GM19324 (cell line): ENCODE measurements around the gene ZMYM2.
A peak's percentile ranks its signal among the peaks of the same experiment; 100 is the strongest.
"Not testable (repeated sequence)": the region's sequence is repeated elsewhere in the genome, so short reads cannot be mapped to it uniquely, and the experiment has no call there.

Experiments
- ATAC-seq: cut with Tn5 transposase; IDR thresholded peaks from one replicate; pipeline ENCODE4 v1.9.1; 2021; ENCODE audit warnings: mild to moderate bottlenecking, moderate library complexity; ENCODE audit not compliant: unreplicated experiment, low FRiP score

ZMYM2 gene

DNA sequence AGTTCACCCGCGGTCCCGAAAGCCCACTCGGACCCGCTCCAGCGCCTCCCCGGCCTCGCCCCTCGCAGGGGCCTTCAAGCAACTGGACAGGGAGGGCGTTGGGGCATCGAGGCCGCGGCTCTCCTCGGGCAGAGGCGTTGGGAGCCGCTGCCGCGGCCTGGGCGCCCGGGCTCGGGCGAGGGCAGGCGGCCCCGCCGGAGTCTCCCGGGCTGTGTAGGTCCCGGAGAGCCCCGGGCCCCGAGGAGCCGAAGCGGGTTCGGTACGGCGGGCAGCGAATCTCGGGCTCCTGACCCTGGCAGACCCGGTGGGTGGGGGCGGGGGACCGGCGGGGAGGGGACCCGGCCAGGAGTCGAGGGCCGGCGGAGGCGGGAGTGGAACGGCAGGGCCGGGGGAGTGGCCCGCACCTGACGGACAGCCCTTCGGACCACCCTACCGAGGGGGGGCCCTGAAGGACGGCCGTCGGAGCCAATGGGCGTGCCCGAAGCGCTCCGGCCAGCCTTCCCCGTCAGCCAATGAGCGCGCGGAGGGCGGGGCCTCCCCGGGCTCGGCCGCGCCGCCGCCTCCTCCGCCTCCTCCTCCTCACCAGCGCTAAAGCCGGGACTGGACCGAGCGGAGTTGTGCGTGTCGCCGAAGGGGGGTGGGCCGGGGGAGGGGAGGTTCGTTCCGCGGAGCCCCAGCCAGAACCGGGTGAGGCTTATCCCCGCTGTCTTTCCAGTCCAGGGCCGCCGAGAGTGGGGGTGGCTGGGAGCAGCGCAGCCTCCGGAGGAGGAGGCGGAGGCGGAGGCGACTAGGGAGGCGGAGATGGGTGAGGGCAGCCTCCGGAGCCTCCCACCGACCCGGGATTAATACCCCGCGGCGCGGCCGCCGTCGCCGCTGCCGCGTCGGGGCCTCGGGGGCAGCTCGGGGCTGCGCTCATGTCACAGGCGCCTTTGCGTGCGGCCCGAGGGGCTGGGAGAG is at the start of gene ZMYM2:
Gene ZMYM2, plus strand, starts transcription at position 573 of the 957 bp plus-strand sequence. CDS start 34,346 bp downstream, outside the sequence.
- ATAC-seq = peak; percentile 83

DNA sequence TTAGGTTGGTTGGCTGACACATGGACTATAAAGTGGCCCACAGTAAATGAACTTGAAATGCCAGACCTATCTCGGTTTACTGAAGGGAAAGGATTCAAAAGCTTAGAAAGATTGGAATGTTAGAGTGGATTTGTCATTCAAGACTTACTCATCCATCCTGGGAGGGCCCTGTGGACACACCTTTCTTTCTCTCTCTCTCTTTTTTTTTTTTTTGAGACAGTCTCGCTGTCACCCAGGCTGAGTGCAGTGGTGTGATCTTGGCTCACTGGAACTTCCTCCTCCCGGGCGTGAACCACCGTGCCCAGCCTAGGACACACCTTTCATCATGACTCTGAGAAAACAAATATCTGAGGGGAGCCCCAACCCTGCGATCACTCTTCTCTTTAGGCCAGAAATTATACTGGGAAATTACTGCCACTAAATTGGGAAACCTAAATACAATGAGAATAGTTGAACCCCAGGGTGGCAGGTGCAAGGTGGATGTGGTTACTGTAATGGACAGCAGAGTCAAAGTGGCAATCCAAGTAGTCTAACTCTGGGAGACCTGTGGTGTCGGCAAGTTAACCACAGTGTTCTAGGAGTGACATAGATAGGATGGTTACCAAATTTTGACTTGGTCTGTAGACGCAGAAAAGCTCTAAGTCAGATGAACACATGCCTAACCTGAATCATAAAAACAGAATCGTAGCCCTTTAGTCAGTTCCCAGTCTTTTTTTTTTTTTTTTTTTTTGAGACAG is 48.0 kb upstream of the ZMYM2 start:
- ATAC-seq = no peak

DNA sequence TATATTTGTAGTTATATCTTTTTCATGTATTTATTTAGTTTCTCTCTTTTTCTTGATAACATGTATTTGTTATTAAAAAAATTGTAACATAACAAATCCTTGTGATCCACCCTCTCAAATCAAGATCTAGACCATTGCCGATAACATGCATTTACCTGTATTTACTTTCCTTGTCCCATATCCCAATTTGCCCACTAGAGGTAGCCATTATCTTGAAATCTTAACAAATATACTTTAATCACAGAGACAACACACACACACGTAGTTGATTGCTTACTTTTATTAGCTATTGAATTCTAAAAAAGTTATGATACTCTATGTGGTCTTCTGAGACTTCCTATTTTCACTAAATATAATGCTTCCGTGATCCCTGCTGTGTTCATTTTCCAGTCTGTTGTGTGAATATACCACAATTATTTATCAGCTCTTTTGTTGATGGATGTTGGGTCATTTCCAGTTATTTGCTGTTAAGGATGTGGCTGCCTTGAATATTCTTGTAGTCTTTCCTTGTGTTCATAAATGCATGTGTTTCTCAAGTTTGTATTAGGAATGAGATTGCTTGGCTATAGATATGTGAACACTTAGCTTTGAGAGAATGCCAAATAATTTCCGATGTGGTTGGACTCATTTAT is 31.3 kb upstream of the ZMYM2 start:
- no peak for ATAC-seq

DNA sequence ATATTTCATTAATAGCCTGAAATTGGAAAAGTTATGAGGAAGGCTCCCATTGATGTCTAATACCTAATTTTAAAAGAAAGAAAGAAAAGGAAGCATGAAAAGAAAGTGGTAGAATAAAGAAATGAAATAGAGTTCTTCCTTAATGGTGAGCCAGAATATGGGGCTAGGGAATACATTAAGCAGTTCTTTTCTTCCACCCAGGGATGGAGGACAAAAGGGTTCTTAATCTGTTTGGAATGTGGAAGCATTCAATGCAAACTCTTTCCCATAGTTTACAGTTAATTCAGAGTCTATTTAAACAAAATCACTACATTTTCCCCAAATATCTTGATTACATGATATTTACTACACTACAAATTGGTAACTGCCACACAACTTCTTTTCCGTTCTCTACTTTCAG is 18.4 kb upstream of the ZMYM2 start:
- ATAC-seq = no peak

DNA sequence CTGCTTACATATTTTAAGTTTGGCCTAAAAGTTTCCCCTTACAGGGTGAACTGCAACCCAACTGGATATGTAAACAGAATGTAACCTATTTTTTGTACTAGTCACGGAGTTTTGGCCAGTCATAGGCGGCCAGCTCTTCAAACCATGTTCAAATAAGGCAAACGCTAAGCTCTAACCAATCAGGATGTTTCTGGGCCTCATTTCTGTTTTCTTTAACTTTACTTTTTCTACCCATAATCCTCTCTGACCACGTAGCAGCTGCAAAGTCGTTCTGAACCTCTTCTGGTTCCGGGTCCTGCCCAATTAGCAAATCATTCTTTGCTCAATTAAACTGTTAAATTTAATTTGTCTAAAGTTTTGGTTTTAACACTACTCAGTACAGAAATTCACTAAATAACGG is 8.2 kb upstream of the ZMYM2 start:
- no peak for ATAC-seq

DNA sequence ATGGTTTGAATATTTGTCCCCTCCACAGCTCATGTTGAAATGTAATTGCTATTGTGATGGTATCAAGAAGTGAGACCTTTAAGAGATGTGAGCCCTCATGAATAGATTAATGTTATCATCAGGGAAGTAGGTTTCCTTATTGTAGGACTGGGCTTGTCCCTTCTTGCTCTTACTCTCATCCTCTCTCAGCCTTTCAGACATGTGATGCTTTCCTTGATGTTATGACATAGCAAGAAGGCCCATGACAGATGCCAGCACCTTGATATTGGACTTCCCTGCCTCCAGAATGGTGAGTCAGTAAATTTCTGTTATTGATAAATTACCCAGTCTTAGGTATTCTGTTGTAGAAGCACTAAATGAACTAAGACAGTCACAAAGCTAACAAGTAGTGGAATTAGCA is 5.7 kb upstream of the ZMYM2 start:
- ATAC-seq = no peak

DNA sequence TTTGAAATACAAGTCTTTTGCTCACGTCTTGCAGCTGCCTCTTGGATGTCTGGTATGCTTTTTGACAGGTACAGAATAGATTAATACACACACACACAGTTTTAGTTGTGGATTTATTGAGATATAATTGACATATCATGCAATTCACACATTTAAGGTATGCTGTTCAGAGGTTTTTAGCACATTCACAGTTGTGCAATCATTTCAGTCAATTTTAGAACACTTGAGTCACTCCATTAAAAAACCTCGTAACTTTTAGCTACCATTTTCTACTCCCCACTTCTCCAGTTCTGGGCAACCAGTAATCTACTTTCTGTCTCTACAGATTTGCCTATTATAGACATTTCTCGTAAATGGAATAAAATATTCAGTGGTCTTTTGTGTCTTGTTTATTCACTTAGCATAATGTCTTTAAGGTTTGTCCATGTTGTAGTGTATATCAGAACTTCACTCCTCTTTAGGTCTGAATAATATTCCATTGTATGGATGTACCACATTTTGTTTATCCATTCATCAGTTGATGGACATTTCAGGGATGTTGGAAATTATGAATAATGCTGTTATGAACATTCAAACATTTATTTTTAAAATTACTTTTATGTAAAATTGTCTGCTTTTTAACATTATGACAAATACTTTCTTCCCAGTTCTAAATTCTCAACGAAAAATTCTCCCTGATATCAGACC is 2.5 kb upstream of the ZMYM2 start:
- ATAC-seq = no peak

DNA sequence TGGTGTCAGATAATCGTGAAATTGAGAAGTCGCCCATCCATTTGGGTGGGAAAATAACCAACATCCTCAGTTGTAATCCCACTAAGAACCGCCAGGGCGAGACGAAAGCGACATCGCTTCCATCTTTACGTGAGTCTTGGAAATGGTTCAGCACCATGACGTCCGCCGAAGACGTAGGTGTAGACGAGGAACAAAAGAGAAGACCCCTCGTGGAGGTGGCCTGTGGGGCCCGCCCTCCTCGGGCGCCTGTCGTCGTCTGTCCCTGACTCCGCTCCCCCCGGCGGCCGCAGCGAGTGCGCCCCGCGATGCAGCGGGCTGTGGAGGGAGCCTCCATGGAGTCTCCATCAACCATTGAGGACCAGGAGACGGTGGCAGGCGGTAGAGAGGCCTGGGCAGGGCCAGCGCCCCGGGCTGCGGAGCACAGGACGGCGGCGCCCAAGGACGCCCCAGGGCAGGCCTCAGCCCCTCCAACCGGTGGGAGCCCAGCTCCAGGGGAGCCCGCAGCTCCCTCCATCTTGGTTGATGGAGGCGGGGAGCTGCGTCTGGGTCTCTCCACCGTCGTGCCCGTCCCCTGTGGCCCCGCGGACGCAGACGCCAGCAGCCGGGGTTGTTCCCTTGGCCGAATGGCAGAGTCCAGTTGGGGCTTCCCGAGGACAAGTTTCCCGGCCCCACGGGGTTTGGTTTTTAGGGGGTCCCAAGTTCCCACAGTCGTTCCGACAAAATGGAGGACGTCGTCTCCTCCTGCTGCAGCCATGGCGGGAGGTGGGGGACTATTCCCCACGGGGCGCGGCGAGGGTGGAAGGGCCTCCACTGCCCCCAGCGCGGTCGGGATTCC is 990 bp upstream of the ZMYM2 start:
- ATAC-seq = peak; percentile 19

DNA sequence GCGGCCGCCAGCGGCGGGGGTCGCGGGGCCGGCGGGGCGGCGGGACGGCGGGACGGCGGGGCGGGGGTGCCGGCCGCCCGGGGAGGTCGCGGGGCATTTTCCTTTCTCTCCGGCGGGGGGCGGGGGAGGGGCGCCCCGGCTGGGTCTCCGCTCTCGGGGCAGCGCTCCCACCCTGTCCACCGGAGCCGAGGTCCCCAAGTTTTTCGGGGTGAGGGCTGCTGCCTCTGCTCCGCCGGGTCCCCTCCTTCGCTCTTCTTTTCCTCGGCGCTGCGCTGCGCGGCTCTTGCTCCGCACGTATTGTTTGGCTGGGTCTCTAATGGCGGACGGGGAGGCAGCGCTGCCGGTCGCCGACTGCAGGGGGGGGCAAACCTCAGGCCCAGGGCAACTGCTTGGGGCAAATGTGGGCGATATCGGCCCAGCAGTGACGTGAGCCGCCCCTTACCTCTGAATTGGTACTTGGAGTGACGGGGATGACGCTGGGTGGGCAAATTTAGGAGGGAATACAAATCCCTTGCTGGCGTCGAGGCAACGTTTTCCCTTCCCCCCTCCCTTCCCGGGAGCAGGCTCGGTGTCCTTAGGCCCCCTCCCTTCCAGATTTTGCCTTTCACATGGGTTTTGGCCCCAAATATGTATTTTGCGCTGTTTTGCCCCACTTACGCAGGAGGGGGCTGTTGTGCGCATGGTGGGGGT is 759 bp downstream of the ZMYM2 start:
- peak; percentile 9 for ATAC-seq

DNA sequence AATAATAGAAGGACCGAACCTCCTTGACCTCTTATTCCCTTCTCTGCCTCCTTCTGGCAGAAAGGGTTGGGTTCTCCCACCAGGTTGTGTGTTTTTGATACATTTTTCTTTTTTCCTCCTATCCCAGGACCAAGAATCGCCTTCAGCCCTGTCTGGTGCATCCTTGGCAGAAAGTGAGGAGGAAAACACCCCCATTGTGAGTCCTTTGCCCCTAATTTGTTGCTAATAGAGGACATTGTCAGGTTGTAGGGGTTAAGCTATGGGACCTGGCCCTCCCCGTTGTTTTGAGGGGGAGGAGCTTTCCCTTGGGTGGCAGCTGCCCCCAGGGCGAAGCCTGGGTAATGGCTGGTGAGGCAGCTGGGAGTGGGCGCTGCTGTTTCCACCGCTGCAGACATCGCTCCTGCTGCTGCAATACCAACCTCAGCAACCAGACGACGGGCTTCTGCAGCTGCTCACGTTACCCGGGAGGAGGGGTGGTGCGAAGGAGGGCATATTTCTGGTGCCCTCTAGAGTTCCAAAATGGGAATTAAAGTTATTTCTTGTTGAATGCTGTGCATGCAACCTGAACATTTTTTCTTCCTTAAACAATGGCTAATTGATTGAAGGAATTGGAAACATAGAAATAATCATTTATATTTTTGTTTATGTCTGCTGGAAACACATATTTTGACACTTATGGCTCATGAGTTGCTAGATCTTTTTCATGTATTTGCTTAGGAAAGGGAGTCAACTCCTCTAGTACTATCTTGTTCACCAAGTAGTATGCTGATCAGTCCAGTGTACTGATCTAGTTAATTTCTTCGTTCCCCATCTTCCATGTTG is 1.5 kb downstream of the ZMYM2 start:
- peak; percentile 33 for ATAC-seq

DNA sequence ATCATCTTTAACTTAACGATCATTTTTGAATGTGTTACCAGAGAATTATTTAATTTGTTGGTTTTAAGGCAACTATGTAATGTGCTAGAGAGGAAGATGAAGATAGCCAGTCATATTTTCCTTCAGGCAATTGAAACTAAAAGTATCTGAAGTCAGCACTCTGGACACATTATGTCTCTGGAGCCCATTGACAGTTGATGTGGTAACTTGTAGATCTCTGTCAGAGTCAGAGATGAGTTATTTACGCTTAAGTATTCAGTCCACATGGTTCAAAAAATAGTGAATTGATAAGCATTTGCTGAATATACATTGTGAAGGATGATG is 2.1 kb downstream of the ZMYM2 start:
- ATAC-seq = no peak

DNA sequence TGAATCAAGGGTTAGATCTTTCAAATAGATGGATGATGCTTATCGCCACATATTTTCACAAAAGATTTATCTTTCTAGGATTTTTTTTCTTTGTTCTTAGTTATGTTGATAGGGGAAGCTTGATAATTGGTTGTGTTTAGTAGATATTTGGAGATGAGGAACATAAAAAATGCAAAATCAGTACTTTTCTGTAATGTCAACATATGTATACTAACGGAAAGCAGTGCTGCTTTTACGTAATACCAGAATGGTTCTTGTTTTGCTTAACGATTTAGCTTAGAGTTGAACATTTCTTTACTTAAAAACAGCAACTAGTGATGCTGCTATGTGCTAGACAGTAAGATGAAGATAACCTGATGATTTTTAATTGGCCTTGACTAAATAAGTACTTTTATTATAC is 3.0 kb downstream of the ZMYM2 start:
- ATAC-seq = no peak

DNA sequence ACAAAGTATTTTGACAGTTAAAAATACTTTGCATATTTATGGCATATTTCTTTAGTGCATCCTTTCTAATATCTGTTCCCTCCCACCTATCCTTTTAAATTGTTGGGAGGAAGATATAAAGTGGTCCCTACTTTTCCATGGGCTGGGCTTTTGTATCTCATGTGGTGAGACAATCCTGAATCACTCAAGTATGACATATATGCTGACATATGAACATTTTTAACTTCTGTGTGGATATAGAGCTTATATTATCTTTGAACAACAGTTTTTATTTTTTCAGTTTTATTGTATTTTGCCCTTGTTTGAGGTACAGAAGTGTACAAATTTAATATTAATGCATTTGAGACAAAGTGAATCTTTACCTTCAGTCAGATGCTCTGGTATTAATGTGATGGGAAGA is 3.4 kb downstream of the ZMYM2 start:
- no peak for ATAC-seq

DNA sequence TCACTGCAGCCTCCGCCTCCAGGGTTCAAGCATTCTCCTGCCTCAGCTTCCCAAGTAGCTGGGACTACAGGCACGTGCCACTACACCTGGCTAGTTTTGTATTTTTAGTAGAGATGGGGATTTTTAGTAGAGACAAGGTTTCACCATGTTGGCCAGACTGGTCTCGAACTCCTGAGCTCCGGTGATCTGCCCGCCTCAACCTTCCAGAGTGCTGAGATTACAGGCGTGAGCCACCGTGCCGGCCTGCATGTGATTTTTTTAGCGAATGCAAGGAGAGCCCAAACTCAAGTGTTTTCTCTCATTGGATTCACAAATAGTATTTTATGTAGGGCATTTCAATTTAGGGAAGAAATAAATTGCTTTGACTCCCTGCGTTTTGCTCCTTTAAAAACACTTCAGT is 4.4 kb downstream of the ZMYM2 start:
- no peak for ATAC-seq

DNA sequence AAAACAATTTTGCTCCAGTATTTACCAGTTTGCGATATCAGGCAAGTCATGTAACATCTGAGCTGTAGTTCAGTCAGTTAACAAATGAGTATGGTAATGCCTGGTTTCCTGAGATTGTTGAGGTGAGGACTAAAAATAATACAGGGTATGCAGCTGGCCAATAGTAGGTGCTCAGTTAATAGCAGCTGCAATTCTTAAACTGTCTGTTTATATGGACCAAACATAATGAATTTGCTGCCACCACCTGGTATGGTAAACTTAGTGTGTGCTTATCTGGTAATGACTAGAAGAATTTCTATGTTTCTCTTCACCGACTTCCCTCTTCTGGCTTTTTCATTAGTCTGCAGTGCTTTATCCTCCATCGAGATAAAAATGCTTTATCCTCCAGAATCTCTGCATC is 9.1 kb downstream of the ZMYM2 start:
- no peak for ATAC-seq

DNA sequence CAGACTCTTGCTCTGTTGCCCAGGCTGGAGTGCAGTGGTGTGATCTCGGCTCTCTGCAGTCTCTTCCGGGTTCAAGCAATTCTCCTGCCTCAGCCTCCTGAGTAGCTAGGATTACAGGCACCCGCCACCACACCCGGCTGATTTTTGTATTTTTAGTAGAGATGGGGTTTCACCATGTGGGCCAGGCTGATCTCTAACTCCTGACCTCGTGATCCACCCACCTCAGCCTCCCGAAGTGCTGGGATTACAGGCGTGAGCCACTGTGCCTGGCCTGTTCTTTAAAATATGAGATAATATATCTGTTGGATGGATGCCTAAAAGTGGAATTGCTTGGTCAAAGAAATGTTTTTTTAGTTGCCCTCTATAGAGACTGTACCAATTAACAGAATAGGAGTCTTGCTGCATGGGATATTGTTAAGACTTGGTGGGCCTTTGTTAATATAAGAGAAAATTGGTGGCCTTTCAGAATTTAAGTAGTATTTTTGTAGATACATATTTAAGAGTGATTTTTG is 16.0 kb downstream of the ZMYM2 start:
- ATAC-seq = not testable (repeated sequence)

DNA sequence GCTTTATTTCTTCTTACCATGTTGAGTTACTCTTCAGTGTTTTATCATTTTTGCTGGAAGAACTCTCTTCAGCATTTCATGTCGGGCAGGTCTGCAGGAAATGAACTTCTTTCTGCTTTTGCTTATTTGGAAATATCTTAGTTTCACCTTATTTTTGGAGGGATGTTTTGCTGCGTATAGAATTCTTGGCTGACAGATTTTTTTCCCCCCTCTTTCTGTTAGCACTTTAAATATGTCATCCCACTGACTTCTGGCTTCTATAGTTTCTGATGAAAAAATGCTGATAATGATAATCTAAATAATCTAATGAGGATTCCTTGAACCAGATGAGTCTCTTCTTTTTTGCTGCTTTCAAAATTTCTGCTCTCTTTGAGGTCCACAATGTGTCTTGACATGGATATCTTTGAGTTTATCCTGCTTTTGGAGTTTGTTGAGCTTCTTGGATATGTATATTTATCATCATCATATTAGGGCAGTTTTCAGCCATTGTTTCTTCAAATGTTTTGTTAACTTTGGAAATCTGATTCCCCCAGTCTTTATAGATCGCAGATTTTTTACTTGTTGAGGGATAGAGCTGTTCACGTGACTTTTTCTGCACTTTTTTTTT is 20.4 kb downstream of the ZMYM2 start:
- ATAC-seq = no peak

DNA sequence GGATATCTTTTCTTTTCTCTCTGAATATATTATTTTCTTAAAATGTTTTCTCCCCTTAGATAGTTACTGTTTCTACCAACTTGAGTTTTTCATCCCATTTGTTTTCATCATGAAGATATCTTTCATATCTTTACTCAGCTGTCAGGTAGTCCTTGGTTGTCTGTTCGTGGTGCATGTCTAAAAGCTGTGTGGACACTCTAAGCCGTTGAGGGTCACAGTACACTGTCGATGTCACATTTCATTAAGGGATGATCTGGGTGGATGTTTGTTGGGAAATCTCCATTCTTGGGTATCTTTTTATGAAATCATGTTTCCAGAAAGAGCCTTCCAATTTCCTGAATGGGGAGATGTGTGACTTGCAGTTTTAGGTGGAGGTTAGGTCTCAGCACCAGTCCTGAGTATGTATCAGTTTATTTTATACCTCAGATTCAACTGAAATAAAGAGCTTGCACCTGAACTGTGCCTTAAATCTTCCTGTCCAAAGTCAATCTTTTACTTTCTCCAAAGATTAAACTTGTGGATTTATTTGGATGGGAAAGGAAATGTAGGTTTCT is 23.2 kb downstream of the ZMYM2 start:
- ATAC-seq = no peak
